Mesenchymal stem cell (in vitro differentiated cells and primary cell): ENCODE data around the gene VWA2.

Experiments used
- DNase-seq: peaks from one replicate; pipeline ENCODE4 v3.0.0-alpha.2; 2013
- H2AFZ ChIP-seq: one replicate; pipeline ENCODE4 v1.6.1; 2013; ENCODE audit warnings: low read depth, mild to moderate bottlenecking, control low read depth, inconsistent platforms, low read length, moderate library complexity
- H2AK5ac ChIP-seq: 2 replicates; pipeline ENCODE4 v1.6.1; 2013; ENCODE audit warnings: low read length, moderate library complexity, mild to moderate bottlenecking, inconsistent platforms; ENCODE audit not compliant: severe bottlenecking
- H2BK120ac ChIP-seq: one replicate; pipeline ENCODE4 v1.6.1; 2013; ENCODE audit warnings: low read depth, mild to moderate bottlenecking, inconsistent platforms, low read length, moderate library complexity
- H2BK12ac ChIP-seq, 2 experiments: one replicate each; pipeline ENCODE4 v1.6.1; 2013; ENCODE audit warnings: inconsistent platforms in 2 of 2, low read length in 2 of 2, mild to moderate bottlenecking in 2 of 2, moderate library complexity in 2 of 2, control low read depth in 1 of 2
- H2BK15ac ChIP-seq: one replicate; pipeline ENCODE4 v1.6.1; 2013; ENCODE audit warnings: mild to moderate bottlenecking, low read depth, inconsistent platforms; ENCODE audit not compliant: poor library complexity, severe bottlenecking
- H2BK5ac ChIP-seq: 2 replicates; pipeline ENCODE4 v1.6.1; 2013; ENCODE audit warnings: low read depth, mild to moderate bottlenecking, low read length, control low read depth, inconsistent platforms; ENCODE audit not compliant: poor library complexity, severe bottlenecking
- H3K14ac ChIP-seq, 2 experiments: one replicate each; pipeline ENCODE4 v1.6.1; 2013; ENCODE audit warnings: inconsistent platforms in 2 of 2, low read length in 2 of 2, control low read depth in 1 of 2, mild to moderate bottlenecking in 1 of 2, moderate library complexity in 1 of 2
- H3K18ac ChIP-seq, 2 experiments: one replicate each; pipeline ENCODE4 v1.6.1; 2013; ENCODE audit warnings: inconsistent platforms in 2 of 2, low read length in 2 of 2, control low read depth in 1 of 2, low read depth in 1 of 2, mild to moderate bottlenecking in 1 of 2
- H3K23ac ChIP-seq, 2 experiments: one replicate each; pipeline ENCODE4 v1.6.1; 2013; ENCODE audit warnings: inconsistent platforms in 2 of 2, low read length in 2 of 2, mild to moderate bottlenecking in 2 of 2, moderate library complexity in 2 of 2, control low read depth in 1 of 2
- H3K27ac ChIP-seq: 2 replicates; pipeline ENCODE4 v1.5.1; 2013; ENCODE audit warnings: mild to moderate bottlenecking, moderate library complexity, low read length, control low read depth, inconsistent platforms; ENCODE audit not compliant: poor library complexity, severe bottlenecking
- H3K27me3 ChIP-seq, 2 experiments: 2 replicates each; pipeline versions ENCODE4 v1.6.1 to v1.7.0; 2013; ENCODE audit warnings: low read length in 2 of 2, mild to moderate bottlenecking in 2 of 2, moderate library complexity in 2 of 2, control low read depth in 1 of 2, inconsistent platforms in 1 of 2; ENCODE audit not compliant: control insufficient read depth in 1 of 2, insufficient read depth in 1 of 2
- H3K36me3 ChIP-seq, 2 experiments: 2 replicates each; pipeline versions ENCODE4 v1.6.1 to v1.7.0; 2013; ENCODE audit warnings: low read length in 2 of 2, control low read depth in 1 of 2, inconsistent platforms in 1 of 2, low read depth in 1 of 2, mild to moderate bottlenecking in 1 of 2; ENCODE audit not compliant: insufficient read depth in 2 of 2, control insufficient read depth in 1 of 2
- H3K4ac ChIP-seq, 2 experiments: one replicate each; pipeline ENCODE4 v1.6.1; 2013; ENCODE audit warnings: inconsistent platforms in 2 of 2, low read length in 2 of 2, mild to moderate bottlenecking in 2 of 2, moderate library complexity in 2 of 2, control low read depth in 1 of 2, low read depth in 1 of 2
- H3K4me1 ChIP-seq: 2 replicates; pipeline ENCODE4 v1.6.1; 2013; ENCODE audit warnings: low read depth, low read length, control low read depth; ENCODE audit not compliant: control insufficient read depth, insufficient read depth
- H3K4me2 ChIP-seq: 2 replicates; pipeline ENCODE4 v1.6.1; 2013; ENCODE audit warnings: low read length, mild to moderate bottlenecking, inconsistent platforms; ENCODE audit not compliant: poor library complexity, severe bottlenecking
- H3K4me3 ChIP-seq, 2 experiments: 2 replicates each; pipeline versions ENCODE4 v1.5.1 to v1.7.0; 2013; ENCODE audit warnings: low read length in 2 of 2, mild to moderate bottlenecking in 2 of 2, control low read depth in 1 of 2, low read depth in 1 of 2; ENCODE audit not compliant: insufficient read depth in 1 of 2
- H3K79me1 ChIP-seq: replicated peaks from 2 replicates; pipeline ENCODE4 v1.6.1; 2013; ENCODE audit warnings: mild to moderate bottlenecking, control low read depth, low read length, inconsistent platforms; ENCODE audit not compliant: poor library complexity, severe bottlenecking
- H3K9ac ChIP-seq: 2 replicates; pipeline ENCODE4 v1.7.0; 2013; ENCODE audit warnings: mild to moderate bottlenecking, low read length, moderate library complexity
- H3K9me3 ChIP-seq: 2 replicates; pipeline ENCODE4 v1.7.0; 2013; ENCODE audit warnings: mild to moderate bottlenecking, low read length; ENCODE audit not compliant: control insufficient read depth
- H4K8ac ChIP-seq: one replicate; pipeline ENCODE4 v1.6.1; 2013; ENCODE audit warnings: inconsistent platforms, mild to moderate bottlenecking, low read length, moderate library complexity
- H4K91ac ChIP-seq: one replicate; pipeline ENCODE4 v1.6.1; 2013; ENCODE audit warnings: mild to moderate bottlenecking, low read length, inconsistent platforms
- WGBS: methylation state at CpG from one replicate; pipeline ENCODE4 v1.1.7; 2013; ENCODE audit warnings: mixed read lengths; 5-methylcytosine and 5-hydroxymethylcytosine counted together

Gene VWA2

GRCh38 chr10:114283091-114283490 is 44.0 kb downstream of the VWA2 start:
- peaks cover 7 to 85% of the 10 kb centered on the region in 2 experiments for H3K27me3 ChIP-seq
- no peak overlapping the region for H4K91ac ChIP-seq
- no peak for DNase-seq
- no peaks in the 10 kb centered on the region for H3K9me3 ChIP-seq
- H2BK120ac ChIP-seq: no peak overlapping the region
- WGBS: 95% methylated on average over 10 of the region's 10 CpGs
- no peak overlapping the region for H3K23ac ChIP-seq
- H2BK15ac ChIP-seq: no peak overlapping the region
- peaks cover 2% of the 10 kb centered on the region for H3K4me1 ChIP-seq
- H2BK5ac ChIP-seq: no peak overlapping the region
- H3K9ac ChIP-seq: no peak overlapping the region
- H3K4me3 ChIP-seq: no peak overlapping the region
- H3K79me1 ChIP-seq: no peaks in the 10 kb centered on the region
- no peak overlapping the region for H2AK5ac ChIP-seq
- no peak overlapping the region for H3K4me2 ChIP-seq
- H3K27ac ChIP-seq: no peak overlapping the region
- no peak overlapping the region for H3K4ac ChIP-seq
- no peak overlapping the region for H3K14ac ChIP-seq
- no peak overlapping the region for H2BK12ac ChIP-seq
- no peak overlapping the region for H4K8ac ChIP-seq
- H3K36me3 ChIP-seq: no peaks in the 10 kb centered on the region
- no peak overlapping the region for H3K18ac ChIP-seq
- H2AFZ ChIP-seq: no peak overlapping the region

GRCh38 chr10:114283535-114284234 is 44.6 kb downstream of the VWA2 start:
- Histone ChIP-seq H4K8ac (no peak overlapping the region), H4K91ac (no peak overlapping the region), H3K4me3 (no peak overlapping the region), H3K27ac (no peak overlapping the region), H3K9me3 (no peaks in the 10 kb centered on the region), H3K4me2 (no peak overlapping the region), H3K23ac (no peak overlapping the region), H2BK15ac (no peak overlapping the region), H2AFZ (no peak overlapping the region), H3K9ac (no peak overlapping the region), H2BK120ac (no peak overlapping the region), H2BK5ac (no peak overlapping the region), H2AK5ac (no peak overlapping the region), H3K18ac (no peak overlapping the region), H2BK12ac (no peak overlapping the region), H3K79me1 (no peaks in the 10 kb centered on the region), H3K4ac (no peak overlapping the region), H3K4me1 (peaks cover 2% of the 10 kb centered on the region), H3K27me3 (peaks cover 6 to 85% of the 10 kb centered on the region in 2 experiments), H3K14ac (no peak overlapping the region), H3K36me3 (no peaks in the 10 kb centered on the region)
- DNase-seq: no peak
- WGBS: 95% methylated on average over 5 of the region's 6 CpGs

GRCh38 chr10:114284346-114285071 is 45.5 kb downstream of the VWA2 start:
- peak overlapping the region; percentile 15 for H2AFZ ChIP-seq
- no peak overlapping the region for H3K9ac ChIP-seq
- peaks cover 0 to 83% of the 10 kb centered on the region in 2 experiments for H3K27me3 ChIP-seq
- DNase-seq: no peak
- peak overlapping the region in 1 of 2 experiments; percentile 74 for H3K18ac ChIP-seq
- no peak overlapping the region for H4K8ac ChIP-seq
- H2BK120ac ChIP-seq: no peak overlapping the region
- H3K9me3 ChIP-seq: no peaks in the 10 kb centered on the region
- no peak overlapping the region for H2BK5ac ChIP-seq
- H3K36me3 ChIP-seq: no peaks in the 10 kb centered on the region
- H2BK15ac ChIP-seq: no peak overlapping the region
- no peak overlapping the region for H3K23ac ChIP-seq
- no peaks in the 10 kb centered on the region for H3K79me1 ChIP-seq
- no peak overlapping the region for H4K91ac ChIP-seq
- WGBS: 87% methylated on average over 13 of the region's 13 CpGs
- H3K4me2 ChIP-seq: no peak overlapping the region
- no peak overlapping the region for H3K4ac ChIP-seq
- peaks cover 2% of the 10 kb centered on the region for H3K4me1 ChIP-seq
- no peak overlapping the region for H3K4me3 ChIP-seq
- no peak overlapping the region for H3K14ac ChIP-seq
- H2AK5ac ChIP-seq: no peak overlapping the region
- no peak overlapping the region for H3K27ac ChIP-seq
- peak overlapping the region in 1 of 2 experiments; percentile 23 for H2BK12ac ChIP-seq

GRCh38 chr10:114285961-114286441 is 46.9 kb downstream of the VWA2 start:
- peak overlapping the region in 1 of 2 experiments; percentile 52 for H3K18ac ChIP-seq
- no peaks in the 10 kb centered on the region for H3K9me3 ChIP-seq
- H2AFZ ChIP-seq: no peak overlapping the region
- no peak overlapping the region for H2BK120ac ChIP-seq
- 88% methylated on average over 31 of the region's 31 CpGs for WGBS
- H3K79me1 ChIP-seq: no peaks in the 10 kb centered on the region
- peaks cover 0 to 78% of the 10 kb centered on the region in 2 experiments for H3K27me3 ChIP-seq
- H3K36me3 ChIP-seq: peaks cover 0 to 3% of the 10 kb centered on the region in 2 experiments
- no peak overlapping the region for H2AK5ac ChIP-seq
- no peak for DNase-seq
- no peak overlapping the region for H3K27ac ChIP-seq
- no peak overlapping the region for H3K23ac ChIP-seq
- H3K4me1 ChIP-seq: peaks cover 2% of the 10 kb centered on the region
- H4K91ac ChIP-seq: no peak overlapping the region
- no peak overlapping the region for H3K4me2 ChIP-seq
- no peak overlapping the region for H3K9ac ChIP-seq
- H3K14ac ChIP-seq: peak overlapping the region in 1 of 2 experiments; percentile 13
- H3K4ac ChIP-seq: no peak overlapping the region
- H2BK15ac ChIP-seq: no peak overlapping the region
- H3K4me3 ChIP-seq: no peak overlapping the region
- H4K8ac ChIP-seq: peak overlapping the region; percentile 53
- H2BK5ac ChIP-seq: no peak overlapping the region
- H2BK12ac ChIP-seq: no peak overlapping the region
